ENCODE data around the gene IPO13. TPM values are rescaled to one million over a fixed set of nuclear protein-coding genes. Genes with fewer than 3 reads are reported as not detected.

The IPO13 gene
- total RNA-seq, 2 donors from 2014 or later = 22.2 to 34.3 TPM

DNA sequence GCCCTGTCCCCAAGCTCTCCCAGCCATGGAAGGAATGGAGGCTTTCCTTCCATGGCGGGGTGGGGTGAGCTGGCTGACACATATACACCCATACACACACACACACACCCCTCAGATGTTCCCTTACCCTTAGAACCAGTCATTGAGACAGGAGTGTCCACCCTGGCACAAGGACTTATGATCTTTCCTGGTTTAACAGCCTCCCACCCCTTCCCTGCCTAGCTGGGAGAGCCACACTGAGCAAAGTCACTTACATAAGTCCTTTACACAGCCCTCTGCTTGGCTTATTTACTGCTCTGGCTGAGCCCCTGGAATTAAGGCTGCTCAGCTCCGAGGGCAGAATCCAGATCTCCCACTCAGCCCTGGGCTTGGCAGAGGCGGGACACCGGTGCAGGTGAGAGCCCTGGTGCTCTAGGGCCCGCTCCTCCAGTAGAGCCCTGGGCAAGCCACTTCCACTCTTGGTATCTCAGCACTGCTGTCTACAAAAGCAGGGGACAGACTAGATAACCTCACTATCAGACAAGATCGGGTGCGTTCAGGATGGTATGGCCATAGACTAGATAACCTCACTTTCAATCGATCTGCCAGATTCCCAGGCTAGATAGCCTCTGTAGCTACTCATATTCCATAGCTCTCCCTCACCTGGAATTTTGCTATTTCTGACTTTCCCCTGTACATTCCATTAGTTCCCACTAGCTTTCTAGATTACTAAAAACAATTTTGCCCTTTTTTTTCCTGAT lies 67.8 kb downstream of the IPO13 start:
- Histone ChIP-seq H3K36me3 (no peaks in the 10 kb centered on the region), H3K27ac (peak overlapping the region; percentile 10 to 36), H3K9me3 (no peaks in the 10 kb centered on the region), H3K27me3 (replicated peaks; ENCODE audit: insufficient read depth) (no peaks in the 10 kb centered on the region), H3K4me3 (no peak overlapping the region), H3K4me1 (ENCODE audit: control insufficient read depth in 1 of 2, low read depth in 2 of 2) (peaks cover 24 to 59% of the 10 kb centered on the region in 2 donors)
- ATAC-seq (ENCODE audit: insufficient number of reproducible peaks, low FRiP score, low read depth) = no peak
- no peak for DNase-seq (ENCODE audit: low spot score)
- TF ChIP-seq CTCF (IDR thresholded peaks at IDR 0.05) = no peak

DNA sequence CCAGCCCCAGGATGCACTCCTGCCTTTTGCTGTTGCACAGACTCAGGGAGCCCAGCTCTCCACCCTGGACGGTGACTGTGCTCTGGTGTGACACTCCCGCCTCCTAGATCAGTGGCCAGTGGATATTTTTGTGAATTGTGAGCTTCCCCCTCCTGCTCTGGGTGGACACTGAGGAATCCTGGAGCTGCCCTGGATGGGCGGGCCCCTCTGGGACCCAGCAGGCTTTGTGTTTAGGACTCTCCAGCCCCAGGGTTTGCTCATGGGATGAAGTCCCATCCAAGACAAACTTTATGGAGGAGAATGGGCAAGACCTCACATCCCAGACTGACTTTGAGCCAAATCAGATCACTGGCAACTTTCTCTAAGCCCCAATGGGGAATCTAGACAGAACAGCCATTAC lies 68.5 kb downstream of the IPO13 start:
- Histone ChIP-seq H3K4me3 (no peak overlapping the region), H3K36me3 (no peaks in the 10 kb centered on the region), H3K9me3 (no peaks in the 10 kb centered on the region), H3K4me1 (ENCODE audit: control insufficient read depth in 1 of 2, low read depth in 2 of 2) (peaks cover 24 to 66% of the 10 kb centered on the region in 2 donors), H3K27ac (peak overlapping the region; percentile 10 to 36), H3K27me3 (replicated peaks; ENCODE audit: insufficient read depth) (no peaks in the 10 kb centered on the region)
- peak; percentile 56 for ATAC-seq (ENCODE audit: insufficient number of reproducible peaks, low FRiP score, low read depth)
- peak; percentile 38 for DNase-seq (ENCODE audit: low spot score)
- TF ChIP-seq CTCF (IDR thresholded peaks at IDR 0.05) = no peak

DNA sequence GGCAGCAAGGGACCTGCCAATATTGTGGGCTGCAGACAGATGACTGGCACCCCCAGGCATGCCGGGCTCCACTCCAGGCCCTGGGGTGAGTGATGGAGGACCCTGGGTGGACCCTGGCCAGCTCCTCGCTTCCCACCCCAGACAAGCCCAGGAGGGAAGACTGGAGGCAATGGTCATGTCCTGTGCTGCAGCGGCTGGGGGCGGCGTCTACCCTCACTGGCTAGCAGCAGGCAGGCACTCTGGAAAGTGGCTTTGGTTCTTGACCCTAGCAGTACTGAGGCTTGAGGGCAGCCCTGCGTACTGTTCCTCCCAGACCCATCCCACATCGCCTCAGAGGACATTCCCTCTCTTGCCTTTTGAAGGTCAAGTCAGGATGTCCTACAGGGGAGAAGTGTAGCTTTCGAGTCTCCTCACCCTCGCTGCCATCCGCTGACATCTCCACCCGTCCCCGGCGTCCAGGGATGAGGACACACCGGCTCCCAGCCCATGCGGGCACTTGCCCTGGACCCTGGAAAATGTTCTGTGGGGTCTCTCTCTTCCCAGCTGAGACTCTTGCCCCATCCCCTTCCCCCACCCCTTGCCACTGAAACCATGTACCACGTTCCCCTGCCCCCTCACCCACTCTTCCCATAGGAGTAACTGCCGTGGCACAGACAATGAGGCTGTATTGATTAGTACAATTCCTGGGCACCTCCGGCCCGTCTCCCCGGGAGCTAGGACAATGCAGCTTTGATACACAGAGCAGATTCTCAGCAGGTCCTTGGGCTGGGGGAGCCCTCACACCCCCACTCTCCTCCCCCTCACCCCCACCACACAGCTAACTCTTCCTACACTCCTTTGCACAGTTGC lies 69.5 kb downstream of the IPO13 start:
- TF ChIP-seq CTCF (IDR thresholded peaks at IDR 0.05) = no peak
- H3K27me3 ChIP-seq (replicated peaks; ENCODE audit: insufficient read depth) = no peaks in the 10 kb centered on the region
- ATAC-seq (ENCODE audit: insufficient number of reproducible peaks, low FRiP score, low read depth) (no peak), DNase-seq (ENCODE audit: low spot score) (no peak)
- peak overlapping the region; percentile 36 to 57 for H3K27ac ChIP-seq
- H3K4me1 ChIP-seq (ENCODE audit: control insufficient read depth in 1 of 2, low read depth in 2 of 2) = peaks cover 24 to 65% of the 10 kb centered on the region in 2 donors
- no peaks in the 10 kb centered on the region for H3K9me3 ChIP-seq
- no peaks in the 10 kb centered on the region for H3K36me3 ChIP-seq
- H3K4me3 ChIP-seq = no peak overlapping the region

DNA sequence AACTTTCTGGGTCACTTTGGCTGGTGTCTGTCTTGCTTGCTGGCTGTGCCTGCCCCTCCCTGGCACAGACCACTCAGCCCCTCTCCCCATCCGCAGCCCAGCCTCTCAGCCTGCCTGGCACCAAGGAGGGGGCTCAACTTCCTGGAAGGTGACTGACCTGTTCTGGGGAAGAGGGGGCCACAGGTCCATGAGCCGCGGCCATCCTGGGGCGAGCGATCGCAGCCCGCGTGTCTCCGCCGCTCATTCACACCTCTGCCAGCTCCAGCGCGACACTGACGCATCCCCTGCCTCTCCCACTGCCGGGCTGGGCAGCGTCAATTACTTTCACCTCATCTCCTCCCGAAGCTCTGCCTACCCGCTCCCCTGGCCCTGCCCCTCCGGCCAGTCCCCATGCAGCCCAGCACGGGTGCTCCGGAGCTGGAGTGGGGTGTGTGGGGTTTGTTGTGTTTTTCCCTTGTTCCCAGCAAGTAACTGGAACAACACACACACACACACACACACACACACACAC lies 70.2 kb downstream of the IPO13 start:
- no peak for TF ChIP-seq CTCF (IDR thresholded peaks at IDR 0.05)
- H3K4me3 ChIP-seq = no peak overlapping the region
- no peaks in the 10 kb centered on the region for H3K36me3 ChIP-seq
- DNase-seq (ENCODE audit: low spot score) (no peak), ATAC-seq (ENCODE audit: insufficient number of reproducible peaks, low FRiP score, low read depth) (no peak)
- no peaks in the 10 kb centered on the region for H3K27me3 ChIP-seq (replicated peaks; ENCODE audit: insufficient read depth)
- peaks cover 24 to 64% of the 10 kb centered on the region in 2 donors for H3K4me1 ChIP-seq (ENCODE audit: control insufficient read depth in 1 of 2, low read depth in 2 of 2)
- no peaks in the 10 kb centered on the region for H3K9me3 ChIP-seq
- H3K27ac ChIP-seq = no peak overlapping the region

Other genes starting within 250 kb of the IPO13 start
- gene ST3GAL3, start 239.4 kb upstream of the IPO13 start, total RNA-seq = 10 to 100 TPM; 26.3 to 36.0 TPM
- gene ARTN, start 13.1 kb upstream of the IPO13 start, total RNA-seq = 1 to 10 TPM; 3.8 to 6.1 TPM
- 10 to 100 TPM; 21.9 to 31.4 TPM for gene DPH2, start 23.1 kb downstream of the IPO13 start, total RNA-seq
- gene ATP6V0B, start 28.0 kb downstream of the IPO13 start, total RNA-seq = 100 to 1,000 TPM in 1 of 2 donors, 10 to 100 TPM in 1; 72.3 to 136 TPM
- 10 to 100 TPM; 34.8 to 51.6 TPM for gene B4GALT2, start 32.3 kb downstream of the IPO13 start, total RNA-seq
- gene CCDC24, start 44.6 kb downstream of the IPO13 start, total RNA-seq = 10 to 100 TPM in 1 of 2 donors, 1 to 10 TPM in 1; 4.5 to 24.0 TPM
- 10 to 100 TPM; 15.0 to 26.8 TPM for gene SLC6A9, start 84.5 kb downstream of the IPO13 start, total RNA-seq
- gene KLF17, start 171.9 kb downstream of the IPO13 start, total RNA-seq = under 1 TPM in 1 of 2 donors, not detected in 1; 0.92 TPM
- not detected for gene KLF18, start 194.7 kb downstream of the IPO13 start, total RNA-seq